ENCODE data around the gene NUDT3.

DNA sequence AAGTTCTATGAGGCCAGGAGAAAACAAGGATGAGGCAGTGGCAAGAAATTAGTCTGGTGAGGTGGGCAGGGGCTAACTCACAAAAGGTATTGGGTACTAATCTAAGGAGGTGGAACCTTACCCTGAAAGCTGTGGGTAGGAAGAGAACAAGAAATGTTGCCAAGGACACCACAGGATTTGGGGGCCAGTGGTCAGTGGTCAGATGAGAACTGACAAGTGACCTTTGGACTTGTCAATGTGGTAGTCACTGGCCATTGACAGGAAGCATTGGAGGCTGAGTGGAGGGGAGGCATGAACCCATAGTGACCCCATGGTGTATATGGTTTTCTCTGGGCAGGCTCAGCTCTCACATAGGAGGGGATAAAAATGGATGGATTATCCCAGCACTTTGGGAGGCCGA, 118.3 kb downstream of the NUDT3 start:
- no peak for TF ChIP-seq POLR2A (IDR thresholded peaks at IDR 0.05)
- TF ChIP-seq, protein P1, sequence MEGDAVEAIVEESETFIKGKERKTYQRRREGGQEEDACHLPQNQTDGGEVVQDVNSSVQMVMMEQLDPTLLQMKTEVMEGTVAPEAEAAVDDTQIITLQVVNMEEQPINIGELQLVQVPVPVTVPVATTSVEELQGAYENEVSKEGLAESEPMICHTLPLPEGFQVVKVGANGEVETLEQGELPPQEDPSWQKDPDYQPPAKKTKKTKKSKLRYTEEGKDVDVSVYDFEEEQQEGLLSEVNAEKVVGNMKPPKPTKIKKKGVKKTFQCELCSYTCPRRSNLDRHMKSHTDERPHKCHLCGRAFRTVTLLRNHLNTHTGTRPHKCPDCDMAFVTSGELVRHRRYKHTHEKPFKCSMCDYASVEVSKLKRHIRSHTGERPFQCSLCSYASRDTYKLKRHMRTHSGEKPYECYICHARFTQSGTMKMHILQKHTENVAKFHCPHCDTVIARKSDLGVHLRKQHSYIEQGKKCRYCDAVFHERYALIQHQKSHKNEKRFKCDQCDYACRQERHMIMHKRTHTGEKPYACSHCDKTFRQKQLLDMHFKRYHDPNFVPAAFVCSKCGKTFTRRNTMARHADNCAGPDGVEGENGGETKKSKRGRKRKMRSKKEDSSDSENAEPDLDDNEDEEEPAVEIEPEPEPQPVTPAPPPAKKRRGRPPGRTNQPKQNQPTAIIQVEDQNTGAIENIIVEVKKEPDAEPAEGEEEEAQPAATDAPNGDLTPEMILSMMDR (IDR thresholded peaks at IDR 0.05), result no peak

All from breast epithelium (tissue), 3 donors.